ENCODE measurements around the gene CBY1. TPM values are rescaled to one million over a fixed set of nuclear protein-coding genes. Genes with fewer than 3 reads are reported as not detected.

Gene CBY1
- total RNA-seq, 4 donors from 2014 or later: 6.6 to 19.5 (median 12.3) TPM

- Histone ChIP-seq H3K36me3 (no peaks in the 10 kb centered on the region), H3K27me3 (no peaks in the 10 kb centered on the region), H3K4me1 (no peaks in the 10 kb centered on the region), H3K27ac (no peak overlapping the region), H3K9me3 (peaks cover 0 to 3% (median 0%) of the 10 kb centered on the region in 4 donors), H3K4me3 (no peak overlapping the region)
- TF ChIP-seq CTCF (IDR thresholded peaks at IDR 0.05) (no peak), POLR2A (IDR thresholded peaks at IDR 0.05) (no peak)
- no peak for DNase-seq
Observed at GRCh38 chr22:38623351-38623750, 33.1 kb upstream of the CBY1 start.

- H3K27me3 ChIP-seq: no peaks in the 10 kb centered on the region
- no peak for TF ChIP-seq CTCF (IDR thresholded peaks at IDR 0.05)
- no peak for TF ChIP-seq POLR2A (IDR thresholded peaks at IDR 0.05)
Observed at GRCh38 chr22:38628444-38628843, 28.0 kb upstream of the CBY1 start.

GRCh38 chr22:38629108-38629507 lies 27.3 kb upstream of the CBY1 start:
- H3K9me3 ChIP-seq: no peaks in the 10 kb centered on the region
- no peak overlapping the region for H3K27ac ChIP-seq
- H3K4me3 ChIP-seq: no peak overlapping the region
- DNase-seq: no peak
- TF ChIP-seq CTCF (IDR thresholded peaks at IDR 0.05): no peak
- no peak for TF ChIP-seq POLR2A (IDR thresholded peaks at IDR 0.05)
- H3K4me1 ChIP-seq: no peaks in the 10 kb centered on the region
- H3K27me3 ChIP-seq: no peaks in the 10 kb centered on the region
- H3K36me3 ChIP-seq: no peaks in the 10 kb centered on the region

More at GRCh38 chr22:38628444-38628843, 28.0 kb upstream of the CBY1 start:
- no peaks in the 10 kb centered on the region for H3K9me3 ChIP-seq
- no peaks in the 10 kb centered on the region for H3K36me3 ChIP-seq
- no peak for DNase-seq
- H3K27ac ChIP-seq: no peak overlapping the region
- no peaks in the 10 kb centered on the region for H3K4me1 ChIP-seq
- H3K4me3 ChIP-seq: no peak overlapping the region

GRCh38 chr22:38631724-38632123 lies 24.7 kb upstream of the CBY1 start:
- H3K27me3 ChIP-seq: no peaks in the 10 kb centered on the region
- H3K36me3 ChIP-seq: no peaks in the 10 kb centered on the region
- TF ChIP-seq CTCF (IDR thresholded peaks at IDR 0.05) (no peak), POLR2A (IDR thresholded peaks at IDR 0.05) (no peak)
- H3K9me3 ChIP-seq: no peaks in the 10 kb centered on the region
- no peaks in the 10 kb centered on the region for H3K4me1 ChIP-seq
- H3K4me3 ChIP-seq: no peak overlapping the region
- DNase-seq: no peak
- H3K27ac ChIP-seq: no peak overlapping the region

- H3K9me3 ChIP-seq: no peaks in the 10 kb centered on the region
- no peaks in the 10 kb centered on the region for H3K36me3 ChIP-seq
- H3K27ac ChIP-seq: no peak overlapping the region
- TF ChIP-seq CTCF (IDR thresholded peaks at IDR 0.05) (no peak), POLR2A (IDR thresholded peaks at IDR 0.05) (no peak)
- H3K27me3 ChIP-seq: no peaks in the 10 kb centered on the region
- no peaks in the 10 kb centered on the region for H3K4me1 ChIP-seq
- DNase-seq: no peak
- H3K4me3 ChIP-seq: no peak overlapping the region
Observed at GRCh38 chr22:38632528-38632927, 23.9 kb upstream of the CBY1 start.

GRCh38 chr22:38638216-38638615 lies 18.2 kb upstream of the CBY1 start:
- Histone ChIP-seq H3K4me3 (no peak overlapping the region), H3K4me1 (no peaks in the 10 kb centered on the region), H3K27ac (no peak overlapping the region), H3K36me3 (no peaks in the 10 kb centered on the region), H3K27me3 (no peaks in the 10 kb centered on the region), H3K9me3 (no peaks in the 10 kb centered on the region)
- TF ChIP-seq CTCF (IDR thresholded peaks at IDR 0.05) (no peak), POLR2A (IDR thresholded peaks at IDR 0.05) (no peak)
- DNase-seq: no peak
